PFSK-1 (cell line): Measurements from ENCODE around the gene RPEL1.

Source experiments
- FOXP2 ChIP-seq: optimal IDR thresholded peaks from 2 replicates; pipeline ENCODE3; 2011; ENCODE audit warnings: borderline replicate concordance, control low read depth, inconsistent platforms; ENCODE audit not compliant: insufficient read depth; ENCODE audit errors: extremely low read length, extremely low read depth
- POLR2AphosphoS5 ChIP-seq: IDR thresholded peaks from 2 replicates; pipeline ENCODE4 v1.6.1; 2012; ENCODE audit warnings: low read depth, mild to moderate bottlenecking, control low read depth, low read length, moderate library complexity
- TAF1 ChIP-seq: IDR thresholded peaks from 2 replicates; pipeline ENCODE4 v1.6.1; 2012; ENCODE audit warnings: low read length, control low read depth, borderline replicate concordance; ENCODE audit not compliant: insufficient read depth
- TF ChIP-seq, protein P1 (sequence below), 2 experiments: IDR thresholded peaks; 2 replicates each; pipeline versions ENCODE4 v1.6.1 to v1.8.0; 2011 to 2012; ENCODE audit warnings: low read depth in 2 of 2, low read length in 2 of 2, control low read depth in 1 of 2, inconsistent platforms in 1 of 2, mild to moderate bottlenecking in 1 of 2, moderate library complexity in 1 of 2; ENCODE audit not compliant: insufficient read depth in 1 of 2

DNA sequence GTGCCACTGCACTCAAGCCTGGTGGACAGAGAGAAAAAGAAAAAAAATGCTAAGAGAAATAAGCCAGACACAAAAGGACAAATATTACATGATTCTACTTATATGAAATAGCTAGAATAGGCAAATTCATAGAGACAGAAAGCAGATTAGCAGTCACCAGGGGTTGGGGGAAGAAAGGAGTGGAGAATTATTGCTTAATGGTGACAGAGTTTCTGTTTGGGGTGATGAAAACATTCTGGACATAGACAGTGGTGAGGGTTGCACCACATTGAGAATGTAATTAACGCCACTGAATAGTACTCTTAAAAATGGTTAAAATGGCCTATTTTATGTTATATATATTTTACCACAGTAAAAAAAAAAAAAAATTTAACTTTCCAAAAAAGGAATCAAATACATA lies 46.2 kb upstream of the RPEL1 start:
- TF ChIP-seq, protein P1, sequence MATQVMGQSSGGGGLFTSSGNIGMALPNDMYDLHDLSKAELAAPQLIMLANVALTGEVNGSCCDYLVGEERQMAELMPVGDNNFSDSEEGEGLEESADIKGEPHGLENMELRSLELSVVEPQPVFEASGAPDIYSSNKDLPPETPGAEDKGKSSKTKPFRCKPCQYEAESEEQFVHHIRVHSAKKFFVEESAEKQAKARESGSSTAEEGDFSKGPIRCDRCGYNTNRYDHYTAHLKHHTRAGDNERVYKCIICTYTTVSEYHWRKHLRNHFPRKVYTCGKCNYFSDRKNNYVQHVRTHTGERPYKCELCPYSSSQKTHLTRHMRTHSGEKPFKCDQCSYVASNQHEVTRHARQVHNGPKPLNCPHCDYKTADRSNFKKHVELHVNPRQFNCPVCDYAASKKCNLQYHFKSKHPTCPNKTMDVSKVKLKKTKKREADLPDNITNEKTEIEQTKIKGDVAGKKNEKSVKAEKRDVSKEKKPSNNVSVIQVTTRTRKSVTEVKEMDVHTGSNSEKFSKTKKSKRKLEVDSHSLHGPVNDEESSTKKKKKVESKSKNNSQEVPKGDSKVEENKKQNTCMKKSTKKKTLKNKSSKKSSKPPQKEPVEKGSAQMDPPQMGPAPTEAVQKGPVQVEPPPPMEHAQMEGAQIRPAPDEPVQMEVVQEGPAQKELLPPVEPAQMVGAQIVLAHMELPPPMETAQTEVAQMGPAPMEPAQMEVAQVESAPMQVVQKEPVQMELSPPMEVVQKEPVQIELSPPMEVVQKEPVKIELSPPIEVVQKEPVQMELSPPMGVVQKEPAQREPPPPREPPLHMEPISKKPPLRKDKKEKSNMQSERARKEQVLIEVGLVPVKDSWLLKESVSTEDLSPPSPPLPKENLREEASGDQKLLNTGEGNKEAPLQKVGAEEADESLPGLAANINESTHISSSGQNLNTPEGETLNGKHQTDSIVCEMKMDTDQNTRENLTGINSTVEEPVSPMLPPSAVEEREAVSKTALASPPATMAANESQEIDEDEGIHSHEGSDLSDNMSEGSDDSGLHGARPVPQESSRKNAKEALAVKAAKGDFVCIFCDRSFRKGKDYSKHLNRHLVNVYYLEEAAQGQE (IDR thresholded peaks at IDR 0.05; ENCODE audit: insufficient read depth in 1 of 2, low read depth in 2 of 2, low read length in 2 of 2) = no peak
- TF ChIP-seq FOXP2 = no peak
- no peak for TF ChIP-seq TAF1
- TF ChIP-seq POLR2AphosphoS5 = no peak
